H1 (cell line): Measurements from ENCODE around the gene ROM1. TPM values are rescaled to one million over a fixed set of nuclear protein-coding genes. Genes with fewer than 3 reads are reported as not detected.

Source experiments
- BACH1 ChIP-seq: IDR thresholded peaks from 2 replicates; pipeline ENCODE4 v1.6.1; 2012; ENCODE audit warnings: low read length, improper control_type of control experiment
- E2F6 ChIP-seq: IDR thresholded peaks from 2 replicates; pipeline ENCODE4 v1.6.1; 2012; ENCODE audit warnings: inconsistent platforms
- HDAC2 ChIP-seq, 2 experiments: fragments of 300-600 bp in 1 of 2; sonication (generic) in 1 of 2; IDR thresholded peaks; 2 replicates each; pipeline ENCODE4 v1.6.1; 2011 to 2012; ENCODE audit warnings: low read depth in 2 of 2, low read length in 2 of 2, mild to moderate bottlenecking in 2 of 2, moderate library complexity in 2 of 2, borderline replicate concordance in 1 of 2, inconsistent platforms in 1 of 2
- HDAC6 ChIP-seq: IDR thresholded peaks from one replicate; pipeline ENCODE4 v1.7.1; 2012; ENCODE audit warnings: low read depth, mild to moderate bottlenecking, inconsistent platforms, low read length, moderate library complexity
- MAFK ChIP-seq: IDR thresholded peaks from 2 replicates; pipeline ENCODE4 v1.6.1; 2012; ENCODE audit warnings: low read depth, mild to moderate bottlenecking, improper control_type of control experiment, low read length
- POU5F1 ChIP-seq: IDR thresholded peaks from 2 replicates; pipeline ENCODE4 v1.6.1; 2011; ENCODE audit warnings: low read depth, mild to moderate bottlenecking, low read length, moderate library complexity
- SP4 ChIP-seq: IDR thresholded peaks from 2 replicates; pipeline ENCODE4 v1.6.1; 2012; ENCODE audit warnings: low read length, inconsistent platforms
- polyA plus RNA-seq, 7 experiments: library from polyadenylated mRNA; depleted of rRNA in 3 of 7; stranded (reverse) in 5 of 7; unstranded in 2 of 7; fragments of >200 nt in 5 of 7; fragments of 200-250 nt in 2 of 7; gene quantifications; 1 replicate in 5 of 7; 2 replicates in 1 of 7; 4 replicates in 1 of 7; pipeline versions ENCODE4 v1.2.1 to v1.2.3, GENCODE V29; 2011 to 2013; ENCODE audit warnings: missing spikeins in 2 of 7, mixed read lengths in 2 of 7
- total RNA-seq: library from RNA; stranded (reverse); fragmentation: NEBNext Ultra II Directional; extraction: Animal tissue kit (Norgen Biotek cat#: 25700); gene quantifications from 2 replicates; pipeline ENCODE4 v1.2.1, GENCODE V29; 2021

The ROM1 gene
- total and polyA plus RNA-seq, 2 of the 8 experiments (the other 6 are each of a cell fraction or from before 2014, with no cell fraction given): 0.86 to 2.2 TPM

- no peak for TF ChIP-seq E2F6
- no peak for TF ChIP-seq HDAC2 (IDR thresholded peaks at IDR 0.05; ENCODE audit: borderline replicate concordance in 1 of 2, low read depth in 2 of 2, low read length in 2 of 2)
- TF ChIP-seq HDAC6: no peak
- TF ChIP-seq BACH1: no peak
- TF ChIP-seq POU5F1: no peak
- no peak for TF ChIP-seq SP4
- TF ChIP-seq MAFK: no peak
Observed at GRCh38 chr11:62566247-62566646, 46.8 kb upstream of the ROM1 start (continued).
